ENCODE data around the gene COL25A1.
A peak's percentile ranks its signal among the peaks of the same experiment; 100 is the strongest.
"Not testable (repeated sequence)": the region's sequence is repeated elsewhere in the genome, so short reads cannot be mapped to it uniquely, and the experiment has no call there.

The COL25A1 gene

DNA sequence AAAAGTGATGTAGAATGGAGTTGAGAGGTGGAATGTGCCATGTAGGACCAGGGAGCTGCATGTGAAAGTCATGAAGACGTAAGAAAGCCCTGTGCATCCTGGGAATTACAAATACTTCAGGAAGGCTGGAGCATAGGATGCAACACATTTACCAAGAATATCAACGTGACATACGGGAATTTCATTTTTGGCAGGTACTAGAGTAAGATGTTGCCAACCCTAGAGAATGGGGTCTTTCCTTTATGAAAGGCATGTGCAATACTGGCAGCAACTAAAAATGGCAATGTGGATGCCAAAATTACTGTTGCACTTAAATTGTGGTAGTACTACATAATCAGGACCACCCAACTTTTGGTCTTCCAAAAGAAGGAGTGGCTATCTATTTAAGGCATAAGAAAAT is 188.0 kb downstream of the COL25A1 start:
- no peak for DNase-seq

DNA sequence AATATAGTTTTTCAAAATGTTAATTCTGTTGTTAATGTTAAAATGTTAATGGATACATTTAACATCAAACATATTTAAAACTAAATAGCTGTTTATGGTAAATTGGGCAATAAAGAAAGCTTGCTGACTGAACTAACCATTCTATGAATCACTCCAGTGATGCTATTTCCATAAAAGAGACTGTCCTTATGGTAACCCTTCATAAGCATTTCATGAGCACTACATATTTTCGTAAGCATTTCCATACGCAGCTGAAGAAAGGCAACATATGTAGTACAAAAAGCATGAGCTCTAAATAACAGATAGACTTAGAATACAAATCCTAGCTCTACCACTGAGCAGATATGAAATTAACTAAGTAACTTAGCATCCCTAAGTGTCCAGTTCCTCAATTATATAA is 188.9 kb downstream of the COL25A1 start:
- DNase-seq, result no peak

DNA sequence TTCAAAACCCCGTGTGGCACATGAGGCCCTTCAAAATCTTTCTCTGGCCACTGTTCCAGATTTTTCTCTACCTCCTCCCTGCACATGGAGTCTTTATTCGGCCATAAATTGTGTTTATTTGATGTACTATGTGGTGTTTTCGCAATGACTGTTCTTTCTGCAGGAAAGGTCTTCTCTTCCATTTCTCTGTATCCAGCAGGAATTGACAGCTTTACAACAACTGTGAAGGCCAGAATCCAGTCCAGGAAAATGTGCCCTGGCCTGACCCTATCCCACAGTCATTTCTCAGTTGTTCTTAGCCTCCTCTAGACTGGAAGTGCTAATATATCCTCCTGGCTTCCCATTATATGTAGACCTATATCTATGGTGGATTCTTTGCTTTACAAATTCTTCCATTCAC is 191.4 kb downstream of the COL25A1 start:
- no peak for DNase-seq

DNA sequence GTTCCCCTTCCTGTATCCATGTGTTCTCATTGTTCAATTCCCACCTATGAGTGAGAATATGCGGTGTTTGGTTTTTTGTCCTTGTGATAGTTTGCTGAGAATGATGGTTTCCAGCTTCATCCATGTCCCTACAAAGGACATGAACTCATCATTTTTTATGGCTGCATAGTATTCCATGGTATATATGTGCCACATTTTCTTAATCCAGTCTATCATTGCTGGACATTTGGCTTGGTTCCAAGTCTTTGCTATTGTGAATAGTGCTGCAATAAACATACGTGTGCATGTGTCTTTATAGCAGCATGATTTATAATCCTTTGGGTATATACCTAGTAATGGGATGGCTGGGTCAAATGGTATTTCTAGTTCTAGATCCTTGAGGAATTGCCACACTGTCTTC is 194.2 kb downstream of the COL25A1 start:
- not testable (repeated sequence) for DNase-seq

DNA sequence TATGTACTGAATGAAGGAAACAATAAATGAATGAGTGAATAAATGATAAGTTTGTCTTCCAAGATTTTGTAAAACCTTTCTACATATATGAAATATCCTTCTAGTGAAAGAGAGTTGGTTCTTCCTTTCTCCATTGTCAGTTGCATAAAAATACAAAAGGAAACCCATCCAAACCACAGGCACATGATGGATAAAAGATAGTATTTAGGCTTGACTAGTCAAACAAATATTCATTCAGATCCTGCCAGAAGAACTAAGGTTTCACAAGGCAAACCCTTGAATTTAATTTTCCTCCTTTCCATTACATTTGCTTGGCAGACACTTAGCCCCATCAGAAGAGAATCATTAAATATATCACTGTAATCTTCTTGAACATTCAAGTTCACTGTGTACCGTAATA is 208.4 kb downstream of the COL25A1 start:
- no peak for DNase-seq

DNA sequence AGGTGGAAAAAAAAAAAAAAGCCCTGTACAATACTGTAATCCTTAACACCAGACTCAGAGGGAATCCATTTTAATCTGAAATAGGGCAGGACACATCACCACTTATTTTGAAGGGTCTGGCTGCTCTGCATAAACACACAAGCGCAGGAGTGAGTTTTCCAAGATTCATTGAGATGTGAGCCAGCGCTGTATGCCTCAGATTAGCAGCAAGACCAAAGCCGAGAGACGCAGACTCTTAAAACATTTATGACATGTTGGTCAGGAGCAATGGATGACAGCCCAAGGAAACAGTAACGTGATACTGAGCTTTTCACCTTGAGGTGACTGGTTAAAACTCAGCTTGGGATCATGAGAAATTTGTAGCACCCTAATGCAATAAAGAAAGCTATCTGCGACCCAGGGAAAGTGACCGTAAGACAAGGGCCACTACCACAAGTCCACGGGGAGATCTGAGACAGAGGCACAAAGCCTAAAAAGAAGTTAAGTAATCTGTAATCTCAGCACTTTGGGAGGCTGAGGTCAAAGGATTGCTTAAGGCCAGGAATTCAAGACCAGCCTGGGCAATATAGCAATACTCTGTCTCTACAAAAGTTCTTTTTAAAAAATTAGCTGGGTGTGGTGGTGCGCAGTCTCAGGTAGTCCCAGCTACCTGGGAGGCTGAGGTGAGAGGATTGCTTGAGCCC is 210.6 kb downstream of the COL25A1 start:
- DNase-seq, result no peak

DNA sequence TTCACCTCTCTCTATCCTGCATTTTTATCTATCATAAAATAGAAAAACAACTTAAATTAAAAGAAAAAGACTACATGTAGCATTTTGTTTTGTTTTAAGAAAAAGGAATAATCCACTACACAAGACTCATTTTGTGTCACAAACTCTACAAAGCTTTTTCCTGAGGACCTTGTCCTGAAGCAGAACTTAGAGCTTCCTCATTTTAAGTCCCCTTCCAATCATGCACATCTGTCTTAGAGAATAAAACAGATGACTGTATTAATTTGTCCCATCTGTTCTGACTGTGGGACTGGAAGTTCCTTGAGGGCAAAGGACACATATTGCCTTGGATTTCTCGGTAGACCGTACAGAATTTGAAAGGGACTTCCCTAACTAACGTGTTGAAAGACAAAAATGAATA is 218.5 kb downstream of the COL25A1 start:
- no peak for DNase-seq

DNA sequence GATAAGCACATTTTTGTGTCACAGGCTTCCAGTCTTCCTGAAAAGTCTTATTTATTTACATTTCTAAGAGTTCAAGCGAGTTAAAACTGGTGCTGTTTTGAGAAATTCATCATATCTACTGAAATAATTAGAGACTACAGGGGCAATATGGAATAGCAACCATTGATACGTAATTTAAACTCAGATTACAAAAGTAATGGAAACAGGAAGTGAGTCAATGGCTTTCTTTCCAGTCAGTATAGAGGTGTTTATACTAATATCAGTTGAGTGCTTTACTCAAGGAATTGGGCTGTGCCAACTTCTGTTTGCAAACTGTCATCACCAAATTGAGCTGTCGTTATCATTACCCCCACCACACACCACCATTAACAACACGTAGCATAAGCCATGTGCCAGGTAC is 222.7 kb downstream of the COL25A1 start:
- no peak for DNase-seq

DNA sequence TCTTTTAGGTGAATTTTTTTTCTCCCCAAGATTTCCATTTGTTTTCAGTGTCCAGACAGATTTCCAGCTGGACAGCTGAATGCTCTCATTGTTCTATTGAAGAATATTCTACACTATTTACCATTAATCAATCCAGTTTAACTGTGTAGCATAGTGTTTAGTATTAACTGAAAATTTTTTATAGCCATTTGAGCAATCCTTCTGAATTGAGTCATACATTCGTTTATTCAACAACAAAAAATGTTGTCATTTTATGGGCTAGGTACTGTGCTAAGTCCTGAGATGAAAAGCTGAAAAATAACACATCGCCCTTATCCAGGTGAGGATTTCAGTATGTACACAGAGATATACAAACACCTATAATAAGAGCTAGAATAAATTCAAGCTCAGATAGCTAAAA is 223.3 kb downstream of the COL25A1 start:
- DNase-seq, result no peak

DNA sequence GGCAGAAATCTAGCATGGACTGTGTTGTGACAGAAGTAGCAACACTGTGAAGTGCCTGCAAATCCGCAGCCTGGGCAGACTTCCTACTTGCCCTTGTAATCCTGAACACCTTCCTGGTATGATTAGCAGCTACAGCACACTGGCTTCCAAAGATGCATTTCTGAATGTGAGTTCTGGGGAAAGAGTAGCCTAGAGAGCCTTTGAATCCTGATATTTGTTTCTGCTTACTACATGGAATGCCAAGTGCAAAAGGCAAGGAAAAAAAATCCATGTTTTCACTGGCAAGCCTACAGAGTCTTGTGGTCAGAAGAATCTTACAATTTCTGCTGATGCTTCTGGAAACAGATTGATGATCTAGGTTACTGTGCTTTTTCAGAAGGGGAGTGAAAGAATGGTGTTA is 223.7 kb downstream of the COL25A1 start:
- no peak for DNase-seq

DNA sequence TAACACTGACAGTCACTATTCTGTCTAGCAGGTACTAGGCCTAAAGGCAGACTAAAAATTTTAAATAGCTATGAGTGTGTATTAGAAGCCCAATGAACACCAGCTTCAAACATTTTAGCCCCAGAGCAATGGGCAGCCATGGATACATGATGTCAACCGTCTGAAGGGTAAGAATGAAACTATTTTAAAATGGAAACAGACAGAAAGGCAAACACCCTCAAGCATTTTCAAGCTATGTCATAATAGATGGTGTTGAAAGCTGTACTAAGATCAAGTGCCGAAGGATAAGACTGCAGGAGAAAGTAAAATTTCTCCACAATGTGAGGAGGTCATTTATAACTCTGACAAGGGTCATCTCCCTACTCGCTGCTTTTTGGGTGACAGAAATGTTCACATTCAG is 225.0 kb downstream of the COL25A1 start:
- DNase-seq, result no peak

DNA sequence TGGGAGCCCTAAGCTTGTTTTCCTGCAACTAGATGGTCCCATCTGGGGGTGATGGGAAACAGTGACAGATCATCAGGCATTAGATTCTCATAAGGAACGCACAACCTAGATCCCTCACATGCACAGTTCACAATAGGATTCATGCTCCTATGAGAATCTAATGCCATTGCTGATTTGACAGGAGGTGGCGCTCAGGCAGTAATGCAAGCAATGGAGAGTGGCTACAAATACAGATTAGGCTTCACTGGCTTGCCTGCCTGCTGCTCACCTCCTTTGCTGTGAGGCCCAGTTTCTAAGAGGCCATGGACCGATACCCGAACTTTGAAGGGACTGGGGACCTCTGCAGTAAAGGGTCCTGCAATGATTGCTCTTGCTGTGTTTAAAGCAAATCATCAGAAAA is 225.7 kb downstream of the COL25A1 start:
- not testable (repeated sequence) for DNase-seq

DNA sequence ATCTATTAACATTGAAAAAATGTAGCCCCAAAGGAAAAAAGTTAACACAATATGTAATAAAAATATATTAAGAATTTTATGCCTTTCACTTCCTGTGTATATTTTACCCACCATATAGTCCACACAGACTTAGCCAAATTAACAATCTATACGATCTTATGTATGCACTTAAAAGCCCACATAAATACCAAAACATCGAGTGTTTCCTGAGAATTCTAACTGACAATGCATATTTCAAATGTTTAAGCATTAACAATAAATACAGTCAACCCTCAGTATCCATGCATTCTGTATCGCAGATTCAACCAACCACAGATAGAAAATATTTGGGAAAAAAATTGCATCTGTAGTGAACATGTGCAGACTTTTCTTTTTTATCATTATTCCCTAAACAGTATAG is 226.8 kb downstream of the COL25A1 start:
- no peak for DNase-seq

DNA sequence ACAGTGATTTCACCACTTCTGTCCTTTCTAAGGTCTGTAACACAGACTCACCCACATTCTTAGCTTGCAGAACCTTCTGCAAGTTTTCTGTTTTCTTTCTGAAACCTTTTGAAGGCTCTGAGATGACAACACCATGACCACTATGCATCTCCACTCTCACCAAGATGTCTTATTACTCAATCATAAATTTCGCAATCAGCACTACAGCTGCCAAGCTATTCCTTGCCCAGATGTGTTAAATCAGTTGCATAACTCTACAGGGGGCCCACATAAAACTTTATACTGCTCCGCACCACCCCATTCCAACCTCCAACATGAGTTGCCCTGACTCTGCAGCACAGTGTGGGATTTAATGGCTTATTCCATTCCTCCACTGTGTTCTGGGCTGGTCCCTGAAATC is 229.9 kb downstream of the COL25A1 start:
- no peak for DNase-seq

DNA sequence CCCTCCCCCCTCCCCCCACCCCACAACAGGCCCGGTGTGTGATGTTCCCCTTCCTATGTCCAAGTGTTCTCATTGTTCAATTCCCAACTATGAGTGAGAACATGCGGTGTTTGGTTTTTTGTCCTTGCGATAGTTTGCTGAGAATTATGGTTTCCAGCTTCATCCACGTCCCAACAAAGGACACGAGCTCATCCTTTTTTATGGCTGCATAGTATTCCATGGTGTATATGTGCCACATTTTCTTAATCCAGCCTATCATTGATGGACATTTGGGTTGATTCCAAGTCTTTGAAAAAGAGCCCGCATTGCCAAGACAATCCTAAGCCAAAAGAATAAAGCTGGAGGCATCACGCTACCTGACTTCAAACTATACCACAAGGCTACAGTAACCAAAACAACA is 231.8 kb downstream of the COL25A1 start:
- DNase-seq, result not testable (repeated sequence)

DNA sequence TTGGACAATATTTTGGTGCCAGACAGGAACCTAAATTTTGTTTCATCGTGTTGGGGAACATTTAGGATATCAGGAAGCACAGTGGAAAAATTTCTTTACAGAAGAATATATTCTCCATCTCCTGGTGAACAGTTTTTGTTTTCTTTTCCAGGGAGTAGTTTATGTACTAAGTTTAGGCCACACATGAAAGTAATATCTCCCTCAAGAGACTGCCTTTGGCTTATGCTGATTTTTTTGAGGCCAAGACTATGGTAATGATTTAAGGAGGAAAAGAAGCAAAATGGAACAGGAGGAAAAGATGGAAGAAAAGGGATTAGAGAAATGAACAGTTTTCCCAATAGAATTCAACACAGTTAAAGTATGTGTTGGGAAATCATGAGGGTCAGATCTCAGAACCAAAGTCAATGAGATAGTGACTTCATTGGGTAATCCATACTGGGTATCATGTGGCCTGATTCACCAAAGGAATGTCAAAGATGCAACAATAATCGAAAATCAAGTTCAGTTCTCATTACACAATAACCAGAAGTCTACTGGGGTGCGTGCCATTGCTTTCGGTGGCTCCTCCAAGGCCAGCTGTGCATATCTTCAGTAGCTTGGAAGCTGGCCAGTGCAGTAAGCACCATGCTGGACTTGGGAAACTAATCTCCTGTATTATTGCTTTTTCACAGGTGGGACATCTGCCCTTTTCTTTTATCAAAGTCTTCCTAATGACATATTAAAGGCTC is 234.8 kb downstream of the COL25A1 start:
- no peak for DNase-seq

DNA sequence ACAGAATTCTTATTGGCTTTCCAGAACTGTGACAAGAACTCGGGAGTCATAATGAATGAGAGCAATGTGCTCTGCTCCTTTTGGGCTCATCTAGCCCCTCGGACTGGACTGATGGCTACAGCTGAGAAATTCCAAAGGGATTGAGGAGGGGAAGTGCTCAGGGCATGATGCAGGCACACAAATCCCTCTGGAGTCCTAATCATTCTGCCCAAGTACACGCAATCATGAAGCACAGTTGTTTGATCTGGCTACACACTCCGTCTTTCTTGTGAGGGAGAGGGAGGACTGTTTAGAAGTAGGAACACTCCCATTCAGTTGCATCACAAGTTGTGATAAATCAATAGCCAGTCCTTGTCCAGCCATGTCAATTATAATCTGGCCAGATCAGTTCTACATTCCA is 237.5 kb downstream of the COL25A1 start:
- DNase-seq, result no peak

DNA sequence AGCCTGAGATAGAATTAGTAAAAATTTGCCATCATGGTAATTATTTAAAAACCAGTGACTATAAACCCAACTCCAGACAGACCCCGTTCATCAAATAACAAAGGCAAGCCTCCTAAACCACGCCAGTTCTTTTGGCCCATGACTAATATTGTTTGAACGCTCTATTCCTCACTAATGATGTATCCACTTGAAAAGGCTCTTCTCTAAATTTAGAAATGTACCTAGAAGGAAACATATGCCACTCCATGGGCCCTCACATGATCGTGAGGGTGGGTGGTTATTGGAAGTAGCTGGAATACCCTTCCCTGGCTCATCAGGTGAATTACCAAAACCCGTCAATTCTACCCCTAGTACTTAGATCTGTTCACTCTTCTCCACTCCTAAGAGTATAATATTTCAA is 249.2 kb downstream of the COL25A1 start:
- peak; percentile 60 for DNase-seq

DNA sequence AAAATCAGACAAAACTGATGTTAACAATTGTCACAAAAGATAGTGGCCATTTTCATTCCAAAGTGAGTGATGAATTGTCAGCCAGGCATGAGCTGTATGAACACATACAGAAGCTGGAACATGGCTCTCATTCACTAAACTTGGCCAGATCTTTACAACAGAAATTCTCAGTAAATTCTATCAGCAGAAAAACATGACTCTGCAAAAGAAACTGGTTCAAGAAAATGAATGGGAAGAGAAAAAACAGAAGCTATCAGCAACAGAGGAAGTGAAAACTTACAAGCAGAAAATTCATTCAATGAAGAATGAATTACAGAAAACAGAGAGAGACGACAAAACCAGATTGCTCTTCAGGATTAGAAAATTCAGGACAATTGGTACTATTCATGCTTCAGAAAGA is 249.6 kb downstream of the COL25A1 start:
- no peak for DNase-seq

DNA sequence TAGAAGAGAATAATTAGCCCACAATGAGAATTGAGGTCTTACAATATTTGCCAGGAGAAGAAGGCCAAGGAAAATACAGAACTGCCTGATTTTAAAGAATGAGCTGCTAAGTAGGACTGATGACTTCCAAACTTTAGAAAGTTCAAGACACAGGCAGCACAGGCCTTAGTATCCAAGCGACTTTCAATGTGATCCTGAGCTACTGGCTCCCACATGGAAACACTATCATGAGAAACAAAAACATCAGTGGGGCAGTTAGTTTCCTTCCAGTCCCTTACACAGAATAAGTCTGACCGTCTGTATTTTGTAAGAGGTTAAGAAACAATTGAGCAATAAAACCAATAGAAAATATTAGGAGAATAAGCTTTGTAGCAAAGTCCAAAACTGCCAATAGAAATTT is 251.4 kb downstream of the COL25A1 start:
- DNase-seq, result no peak

DNA sequence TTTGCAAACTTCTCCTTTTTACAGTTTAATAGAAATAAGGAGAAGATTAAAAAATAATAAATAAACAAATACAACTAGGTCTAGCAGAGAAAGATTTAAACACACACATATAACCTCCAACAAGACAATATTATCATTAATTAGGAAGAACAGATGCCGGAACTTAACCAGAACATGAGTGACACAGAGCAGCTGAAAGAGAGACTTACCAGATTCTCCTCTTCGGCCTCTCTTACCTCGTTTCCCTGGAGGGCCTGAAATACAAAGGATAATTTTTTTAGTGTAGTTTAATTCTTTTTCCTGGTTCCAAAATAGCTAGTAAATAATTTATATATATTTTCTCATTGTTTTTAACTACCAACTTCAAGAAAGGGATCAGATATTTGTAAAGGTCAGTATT is 252.5 kb downstream of the COL25A1 start:
- no peak for DNase-seq

DNA sequence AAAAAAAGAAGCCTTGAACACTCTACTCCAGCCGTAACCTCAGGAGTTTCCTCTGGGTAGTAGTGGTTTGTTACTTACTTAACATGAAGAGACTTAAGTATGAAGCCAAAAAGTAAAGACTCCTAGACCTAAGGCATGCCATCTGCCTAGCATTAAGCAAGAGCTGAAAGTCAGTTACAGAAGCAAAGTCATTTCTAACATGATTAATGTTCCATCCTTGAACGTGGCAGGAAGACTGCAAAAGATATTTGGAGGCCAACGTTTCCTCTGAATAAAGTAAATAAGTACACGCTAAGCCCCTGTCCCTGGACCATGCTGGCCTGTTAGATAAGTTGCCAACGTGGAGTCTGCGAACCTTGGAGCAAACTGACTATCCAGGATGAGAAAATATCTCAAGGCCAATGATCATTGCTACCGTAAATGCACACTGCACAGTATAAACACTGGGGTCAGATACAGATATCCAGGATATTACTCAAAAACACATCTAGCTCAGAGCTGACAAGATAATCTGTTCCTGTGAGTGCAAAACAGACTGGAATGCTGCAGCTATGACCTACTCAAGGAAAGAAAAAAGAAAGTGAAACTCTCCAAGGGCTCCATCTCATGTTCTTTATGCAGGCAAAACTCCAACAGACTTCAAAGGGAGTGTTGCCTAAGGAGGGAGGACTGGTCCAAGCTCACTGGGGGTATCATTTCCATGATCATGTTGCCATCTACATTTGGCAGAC is 255.8 kb downstream of the COL25A1 start:
- peak; percentile 28 for DNase-seq

DNA sequence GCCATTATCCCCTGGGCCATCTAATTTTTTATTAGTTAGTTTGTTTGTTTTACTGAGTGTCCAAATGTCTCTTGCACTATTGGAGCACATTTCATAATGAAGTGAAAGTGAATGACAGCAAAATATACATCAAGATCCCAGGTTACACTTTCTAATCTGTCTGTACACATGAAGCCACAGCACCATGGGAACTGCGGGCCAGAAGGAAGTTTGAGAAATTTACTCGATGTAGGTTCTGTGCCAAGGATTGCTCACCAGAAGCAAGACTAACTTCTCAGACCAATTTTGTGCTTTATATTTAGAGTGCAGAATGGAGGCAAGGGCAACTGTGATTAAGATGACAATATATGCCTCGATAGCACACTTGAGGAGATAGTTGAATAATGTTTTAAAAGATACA is 258.0 kb downstream of the COL25A1 start:
- no peak for DNase-seq

DNA sequence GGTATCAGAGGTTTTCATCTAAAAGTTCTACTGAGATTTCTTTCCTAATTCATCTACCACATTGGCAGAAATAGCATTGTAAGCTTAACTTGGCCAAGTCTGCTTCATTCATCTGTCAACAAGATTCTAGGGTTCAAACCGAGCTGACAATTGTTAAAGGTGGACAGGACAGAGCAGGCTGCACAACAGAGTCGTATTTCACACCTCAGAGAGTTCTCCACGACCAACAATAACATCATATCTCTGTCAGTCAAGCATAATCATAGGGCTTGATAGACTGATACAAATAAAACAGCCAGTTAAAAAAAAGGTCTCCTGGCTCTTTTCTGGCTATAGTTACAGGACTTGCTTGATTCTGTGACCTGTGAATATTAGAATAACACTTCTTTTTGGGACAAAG is 259.2 kb downstream of the COL25A1 start:
- DNase-seq, result no peak
